SW 1271 (cell line): ENCODE results near the gene SLC38A11.

ENCODE experiments used
- DNase-seq, 2 experiments: peaks; one replicate each; lab custom pipeline; 2025; lab: John Stamatoyannopoulos, UW

Gene SLC38A11

GRCh38 chr2:164969909-164970690 is 14.8 kb upstream of the SLC38A11 start:
- DNase-seq = no peak

- no peak for DNase-seq
Measured at GRCh38 chr2:164967781-164968228, 12.5 kb upstream of the SLC38A11 start.

DNA sequence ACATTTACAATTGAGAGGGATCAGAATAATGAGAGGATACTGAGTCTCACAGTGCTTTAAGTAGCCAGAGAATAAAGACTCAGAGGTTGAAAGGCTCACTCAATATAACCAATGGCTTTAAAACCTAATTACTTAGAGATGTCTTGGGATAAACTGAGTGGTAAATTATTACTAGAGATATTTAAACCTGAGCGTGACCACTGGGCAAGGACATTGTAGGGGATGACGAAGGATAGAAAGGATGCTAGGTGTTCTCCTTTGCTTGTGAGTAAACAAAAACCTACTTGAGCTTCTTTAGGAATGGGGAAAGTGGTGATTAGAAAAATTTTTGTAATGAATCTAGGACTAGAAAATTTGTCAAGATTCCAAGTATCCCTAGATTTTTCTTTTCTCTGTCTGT is 12.0 kb upstream of the SLC38A11 start:
- no peak for DNase-seq

GRCh38 chr2:164964700-164965099 is 9.4 kb upstream of the SLC38A11 start:
- DNase-seq = no peak

DNA sequence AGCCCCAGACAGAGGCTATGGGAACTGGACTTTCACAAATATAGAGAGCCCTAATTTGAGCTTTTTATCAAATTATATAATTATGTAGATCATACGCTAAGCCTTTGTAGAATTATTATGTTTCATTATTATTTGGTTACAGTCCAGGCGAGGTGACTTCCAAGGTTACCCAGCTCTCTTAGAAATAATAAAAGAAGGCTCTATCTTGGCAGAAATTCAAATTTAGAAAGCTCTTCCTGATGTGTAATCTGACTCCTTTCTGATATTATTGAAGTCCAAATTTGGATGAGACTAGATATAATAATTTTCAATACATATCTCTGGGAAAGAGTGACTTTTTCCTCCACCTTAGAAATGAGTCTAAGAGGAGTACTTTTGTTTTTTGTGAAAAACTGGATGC is 4.8 kb upstream of the SLC38A11 start:
- DNase-seq = no peak

DNA sequence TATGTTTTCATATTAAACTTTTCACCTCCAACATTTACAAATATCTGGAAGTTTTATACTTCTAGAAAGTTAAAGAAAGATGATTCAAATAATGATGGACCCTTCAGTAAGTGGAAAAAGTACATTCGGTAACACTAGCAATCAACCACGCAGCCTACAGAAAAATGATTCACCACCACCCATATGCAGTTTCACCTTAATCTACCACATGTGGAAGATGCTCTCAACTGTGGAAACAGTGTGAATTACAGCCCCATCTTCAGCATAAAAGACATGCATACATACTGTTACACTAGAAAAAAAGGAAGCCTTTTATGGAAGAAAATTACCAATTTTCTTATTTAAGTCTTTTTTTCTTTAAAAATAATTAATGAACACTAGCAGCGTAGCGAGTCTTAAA is 1.1 kb downstream of the SLC38A11 start:
- DNase-seq = no peak

- no peak for DNase-seq
Measured at GRCh38 chr2:164953279-164953678, 2.0 kb downstream of the SLC38A11 start.

- no peak for DNase-seq
Measured at GRCh38 chr2:164952057-164952702, 3.1 kb downstream of the SLC38A11 start.

DNA sequence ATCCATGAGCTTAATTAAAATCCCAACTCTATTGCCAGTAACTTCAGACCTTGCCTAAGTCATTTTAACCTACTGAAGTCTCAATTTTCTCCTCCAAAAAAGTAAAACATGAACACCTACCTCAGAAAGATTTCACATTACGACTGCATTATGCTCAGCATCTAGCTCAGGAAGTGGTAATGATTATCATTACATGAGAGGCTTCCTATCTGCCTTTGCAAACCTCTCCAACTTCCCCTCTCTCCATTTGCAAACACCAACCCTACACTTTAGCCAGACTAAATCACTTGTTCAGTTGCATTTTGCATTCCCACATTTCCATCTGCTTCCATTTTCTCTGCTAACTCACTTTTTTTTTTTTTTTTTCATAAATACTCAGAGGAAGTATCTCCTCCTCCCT is 6.8 kb downstream of the SLC38A11 start:
- DNase-seq = no peak

GRCh38 chr2:164947281-164947680 is 8.0 kb downstream of the SLC38A11 start:
- no peak for DNase-seq

GRCh38 chr2:164943289-164943688 is 12.0 kb downstream of the SLC38A11 start:
- DNase-seq = no peak

DNA sequence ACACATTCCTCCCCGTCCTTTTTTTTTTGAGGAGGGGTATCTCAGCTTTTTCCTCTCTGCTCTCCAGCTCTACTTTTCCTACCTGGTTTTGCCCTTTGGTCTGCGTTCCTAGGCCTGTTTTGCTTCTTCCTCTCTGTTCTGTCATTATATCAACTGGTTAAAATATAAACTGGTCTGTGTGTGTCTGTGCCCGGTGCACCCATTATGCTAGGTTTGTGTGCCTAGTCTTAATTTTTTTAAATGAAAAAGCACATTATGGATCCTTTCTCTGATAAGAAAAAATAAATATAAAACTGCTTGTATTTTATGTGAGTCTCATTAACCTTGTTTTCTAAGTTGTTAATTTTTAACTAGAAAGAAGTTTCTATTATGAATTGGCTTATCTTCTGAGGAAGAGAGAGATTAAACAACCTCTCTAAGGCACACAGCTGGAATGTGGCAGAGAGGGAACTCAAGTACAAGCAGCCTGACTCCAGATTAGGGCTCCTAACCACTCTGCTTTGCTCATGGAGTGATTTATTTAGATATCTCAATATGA is 17.4 kb downstream of the SLC38A11 start:
- no peak for DNase-seq

- DNase-seq = no peak
Measured at GRCh38 chr2:164935118-164936101, 19.9 kb downstream of the SLC38A11 start.

- no peak for DNase-seq
Measured at GRCh38 chr2:164934401-164935117, 20.8 kb downstream of the SLC38A11 start.

DNA sequence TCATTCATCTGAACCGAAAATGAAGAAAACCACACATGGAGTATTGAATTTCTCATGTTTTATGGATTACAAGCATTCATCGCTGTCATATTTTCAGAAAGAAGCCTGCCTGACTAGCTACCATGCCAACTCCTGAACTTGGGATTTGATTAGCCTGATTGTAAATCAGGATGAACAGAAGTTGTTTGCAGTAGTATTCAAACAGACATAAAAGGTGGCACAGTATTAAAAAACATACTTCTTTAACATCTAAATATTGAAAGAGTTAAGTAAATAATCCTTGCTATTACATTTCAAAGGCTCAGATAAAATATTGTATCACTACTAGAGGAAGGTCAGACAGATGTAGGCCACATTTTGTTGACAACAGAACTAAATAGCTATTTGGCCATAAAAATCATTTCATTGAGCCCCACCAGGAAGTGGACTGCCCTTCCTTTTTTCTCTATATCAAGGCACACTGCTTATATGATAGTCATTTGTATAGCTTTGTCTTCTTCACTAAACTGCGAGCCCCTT is 21.6 kb downstream of the SLC38A11 start:
- no peak for DNase-seq

- DNase-seq = no peak
Measured at GRCh38 chr2:164932377-164932776, 22.9 kb downstream of the SLC38A11 start.

- DNase-seq = no peak
Measured at GRCh38 chr2:164928101-164928673, 27.1 kb downstream of the SLC38A11 start.

- DNase-seq = no peak
Measured at GRCh38 chr2:164922134-164922533, 33.2 kb downstream of the SLC38A11 start.

- peak; percentile 60 to 83 for DNase-seq
Measured at GRCh38 chr2:164920430-164920829, 34.9 kb downstream of the SLC38A11 start.

GRCh38 chr2:164917296-164917903 is 37.9 kb downstream of the SLC38A11 start:
- peak; percentile 12 to 28 for DNase-seq
